Mammary microvascular endothelial cell (primary cell): Measurements from ENCODE around the gene STAC3. TPM values are rescaled to one million over a fixed set of nuclear protein-coding genes. Genes with fewer than 3 reads are reported as not detected.

ENCODE experiments used
- total RNA-seq: library from RNA; depleted of rRNA; stranded (reverse); fragments of >200 nt; gene quantifications from 2 replicates; pipeline ENCODE4 v1.2.3, GENCODE V29; 2015

The STAC3 gene
- total RNA-seq = not detected in 2 replicates

GRCh38 chr12:57250956-57251355 lies at the start of gene STAC3:
Gene STAC3, minus strand, starts transcription at chr12:57251187. Its CDS starts 1,551 bp downstream, at chr12:57249636.

GRCh38 chr12:57229634-57230380 lies 21.2 kb downstream of the STAC3 start, which contains the start of gene SHMT2:
Gene SHMT2, plus strand, starts transcription at chr12:57229711. Its CDS starts 68 bp downstream, at chr12:57229779.

DNA sequence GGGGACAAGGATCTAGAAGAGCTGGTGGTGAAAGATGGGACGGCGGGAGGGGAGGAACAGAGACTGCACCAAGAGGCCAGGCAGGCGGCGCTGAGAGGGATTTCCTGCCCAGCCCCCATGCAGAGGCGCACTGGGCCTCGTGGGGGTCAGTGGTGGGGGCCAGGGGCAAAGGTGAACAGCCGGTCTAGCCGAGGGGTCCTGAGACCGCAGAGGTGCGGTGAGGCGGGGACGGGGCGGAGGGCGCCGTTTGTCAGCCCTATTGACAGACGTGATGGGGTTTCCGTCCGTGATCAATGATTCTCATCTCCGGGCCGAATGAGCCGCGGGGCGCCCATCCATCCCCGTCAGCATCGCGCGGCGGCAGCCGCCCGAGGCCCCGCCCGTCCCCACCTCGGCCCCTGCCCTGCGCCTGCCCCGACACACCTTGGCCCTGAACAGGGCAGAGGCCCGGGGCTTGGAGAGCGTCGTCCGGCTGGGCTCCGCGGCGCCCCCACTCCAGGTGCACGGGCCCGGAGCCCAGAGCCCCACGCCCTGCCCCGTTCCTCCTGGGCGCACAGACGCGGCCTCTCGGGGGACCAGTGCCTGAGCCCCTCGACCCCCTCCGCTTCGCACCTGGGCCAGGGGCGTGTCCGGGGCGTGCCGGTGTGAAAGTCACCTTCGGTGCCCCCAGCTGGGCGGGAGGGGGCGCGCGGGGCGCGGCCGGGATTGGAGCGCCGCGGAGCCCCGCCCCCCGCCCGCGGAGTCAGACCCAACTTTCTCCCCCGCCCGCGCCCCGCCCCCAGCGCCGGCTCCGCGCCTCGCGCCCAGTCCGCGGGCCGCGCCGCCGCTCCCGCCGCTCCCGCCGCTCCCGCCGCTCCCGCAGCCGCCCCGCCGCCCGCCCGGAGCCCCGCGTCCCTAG lies 34.7 kb downstream of the STAC3 start, which contains the start of gene NXPH4:
Gene NXPH4 (plus strand): TSS at position 781 of the 898 bp plus-strand sequence. CDS start 176 bp downstream, outside the sequence.

Other genes starting within 250 kb of the STAC3 start
- gene ZBTB39, start 244.6 kb downstream of the STAC3 start, total RNA-seq = 3.6 and 3.9 TPM in 2 replicates
- not detected in 2 replicates for gene TAC3, start 234.7 kb downstream of the STAC3 start, total RNA-seq
- not detected in 2 replicates for gene MYO1A, start 201.1 kb downstream of the STAC3 start, total RNA-seq
- 10.5 and 11.4 TPM in 2 replicates for gene NEMP1, start 172.4 kb downstream of the STAC3 start, total RNA-seq
- gene NAB2, start 162.1 kb downstream of the STAC3 start, total RNA-seq = 15.3 and 16.1 TPM in 2 replicates
- gene STAT6, start 139.8 kb downstream of the STAC3 start, total RNA-seq = 70.9 and 79.9 TPM in 2 replicates
- gene LRP1, start 122.7 kb downstream of the STAC3 start, total RNA-seq = 0.40 and 0.54 TPM in 2 replicates
- gene LRP1-AS, start 103.6 kb downstream of the STAC3 start, total RNA-seq = not detected in 2 replicates
- not detected in 2 replicates for gene NXPH4, start 34.4 kb downstream of the STAC3 start, total RNA-seq
- gene SHMT2, start 21.5 kb downstream of the STAC3 start, total RNA-seq = 113 and 130 TPM in 2 replicates
- 9.6 TPM in 2 replicates for gene R3HDM2, start 179.9 kb upstream of the STAC3 start, total RNA-seq
- not detected in 2 replicates for gene INHBC, start 183.6 kb upstream of the STAC3 start, total RNA-seq
- gene INHBE, start 204.1 kb upstream of the STAC3 start, total RNA-seq = 0.05 TPM in 1 of 2 replicates, not detected in the other
- not detected in 2 replicates for gene GLI1, start 208.6 kb upstream of the STAC3 start, total RNA-seq
- gene ARHGAP9, start 228.7 kb upstream of the STAC3 start, total RNA-seq = not detected in 2 replicates
- 101 and 103 TPM in 2 replicates for gene MARS1, start 236.9 kb upstream of the STAC3 start, total RNA-seq